GM21717 (cell line): ENCODE results near the gene PFN3.

Source experiments
- ATAC-seq: cut with Tn5 transposase; IDR thresholded peaks from one replicate; pipeline ENCODE4 v1.9.1; 2021; ENCODE audit warnings: mild to moderate bottlenecking, moderate library complexity; ENCODE audit not compliant: unreplicated experiment

PFN3 gene

DNA sequence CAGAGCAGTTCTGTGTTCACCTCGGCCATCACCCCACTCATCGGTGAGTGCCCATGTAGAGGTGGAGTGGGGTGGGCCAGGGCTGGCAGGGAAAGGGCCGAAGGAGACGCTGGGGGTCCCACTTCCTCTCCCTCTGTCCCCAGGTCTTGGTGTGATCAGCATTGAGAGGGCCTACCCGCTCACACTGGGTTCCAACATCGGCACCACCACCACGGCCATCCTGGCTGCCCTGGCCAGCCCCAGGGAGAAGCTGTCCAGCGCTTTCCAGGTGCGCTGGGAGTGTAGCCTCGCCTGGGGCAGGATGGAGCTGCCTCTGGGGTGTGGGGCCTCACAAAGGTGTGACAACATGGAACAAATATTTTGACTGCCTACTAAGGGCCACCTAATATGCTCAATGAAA, 3.7 kb downstream of the PFN3 start:
- ATAC-seq, result no peak

- ATAC-seq, result no peak
Observed at GRCh38 chr5:177396078-177396477, 4.4 kb downstream of the PFN3 start.

GRCh38 chr5:177393990-177394389, 6.5 kb downstream of the PFN3 start:
- ATAC-seq, result no peak

DNA sequence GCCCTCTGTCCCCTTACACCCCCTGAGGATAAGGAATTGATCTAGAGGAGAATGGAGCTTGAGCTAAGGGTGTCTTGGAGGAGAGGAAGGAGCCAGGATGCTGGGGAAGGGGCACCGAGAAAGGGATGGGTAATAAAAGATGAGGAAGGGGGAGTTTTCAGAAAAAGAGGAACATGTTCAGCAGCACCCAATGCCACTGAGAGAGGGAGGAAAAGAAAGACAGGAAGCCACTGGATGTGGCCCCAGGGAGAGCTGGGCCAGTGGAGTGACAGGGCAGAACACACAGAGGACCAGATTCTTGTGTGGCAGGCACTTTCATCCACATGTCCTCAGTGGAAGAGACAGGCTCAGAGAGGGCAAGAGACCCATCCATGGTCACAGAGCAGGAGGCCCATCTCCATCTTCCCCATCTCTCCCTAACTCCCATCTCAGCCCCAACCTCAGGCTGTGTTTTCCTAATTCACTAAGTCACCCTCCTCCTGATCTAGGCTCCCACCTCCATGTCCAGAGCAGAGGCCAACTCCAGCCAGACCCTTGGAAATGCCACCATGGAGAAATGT, 7.2 kb downstream of the PFN3 start:
- ATAC-seq, result no peak

- no peak for ATAC-seq
Observed at GRCh38 chr5:177392765-177393164, 7.7 kb downstream of the PFN3 start.

DNA sequence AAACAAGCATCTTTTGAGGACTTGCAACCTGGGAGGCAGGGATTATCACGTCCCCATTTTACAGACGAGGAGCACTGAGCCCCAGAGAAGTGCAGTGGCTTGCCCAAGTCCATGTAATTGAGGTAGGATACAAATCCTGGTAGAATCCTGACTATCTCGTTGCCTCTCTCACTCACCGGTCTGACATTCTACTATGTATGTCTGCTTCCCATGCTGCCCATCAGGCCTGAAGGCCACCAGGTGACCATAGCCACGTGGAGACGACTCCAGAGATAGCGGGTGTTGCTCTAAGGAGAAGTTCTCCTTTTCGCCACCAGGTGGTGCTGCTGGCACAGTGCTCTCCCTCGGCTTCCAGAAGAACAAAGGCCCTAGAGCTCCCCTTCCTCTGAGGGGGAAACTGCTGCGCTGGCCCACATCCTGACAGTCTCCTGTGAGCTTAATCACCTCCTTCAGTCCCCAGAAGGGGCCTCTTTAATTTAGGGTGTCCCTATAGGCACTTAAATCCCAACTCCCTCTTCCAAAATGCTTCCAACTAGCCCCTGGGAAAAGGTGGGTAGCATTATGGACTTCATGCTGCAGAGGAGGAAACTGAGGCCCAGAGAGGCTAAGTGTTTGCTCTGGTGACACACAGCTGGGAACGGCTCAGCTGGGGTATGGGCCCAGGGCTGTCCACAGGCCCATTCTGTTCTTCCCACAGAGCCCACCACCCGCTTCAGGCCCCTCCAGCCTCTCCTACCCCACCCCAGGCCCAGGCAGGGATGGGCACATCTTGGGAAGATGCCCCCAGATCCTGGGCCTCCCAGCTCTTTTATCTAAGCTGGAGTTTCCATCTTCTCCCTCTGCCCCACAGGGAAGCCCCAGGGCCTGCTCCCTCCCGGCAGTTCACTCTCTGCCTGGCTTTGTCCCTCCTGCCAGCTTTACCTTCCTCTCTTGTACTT, 9.8 kb downstream of the PFN3 start:
- ATAC-seq, result peak; percentile 51

DNA sequence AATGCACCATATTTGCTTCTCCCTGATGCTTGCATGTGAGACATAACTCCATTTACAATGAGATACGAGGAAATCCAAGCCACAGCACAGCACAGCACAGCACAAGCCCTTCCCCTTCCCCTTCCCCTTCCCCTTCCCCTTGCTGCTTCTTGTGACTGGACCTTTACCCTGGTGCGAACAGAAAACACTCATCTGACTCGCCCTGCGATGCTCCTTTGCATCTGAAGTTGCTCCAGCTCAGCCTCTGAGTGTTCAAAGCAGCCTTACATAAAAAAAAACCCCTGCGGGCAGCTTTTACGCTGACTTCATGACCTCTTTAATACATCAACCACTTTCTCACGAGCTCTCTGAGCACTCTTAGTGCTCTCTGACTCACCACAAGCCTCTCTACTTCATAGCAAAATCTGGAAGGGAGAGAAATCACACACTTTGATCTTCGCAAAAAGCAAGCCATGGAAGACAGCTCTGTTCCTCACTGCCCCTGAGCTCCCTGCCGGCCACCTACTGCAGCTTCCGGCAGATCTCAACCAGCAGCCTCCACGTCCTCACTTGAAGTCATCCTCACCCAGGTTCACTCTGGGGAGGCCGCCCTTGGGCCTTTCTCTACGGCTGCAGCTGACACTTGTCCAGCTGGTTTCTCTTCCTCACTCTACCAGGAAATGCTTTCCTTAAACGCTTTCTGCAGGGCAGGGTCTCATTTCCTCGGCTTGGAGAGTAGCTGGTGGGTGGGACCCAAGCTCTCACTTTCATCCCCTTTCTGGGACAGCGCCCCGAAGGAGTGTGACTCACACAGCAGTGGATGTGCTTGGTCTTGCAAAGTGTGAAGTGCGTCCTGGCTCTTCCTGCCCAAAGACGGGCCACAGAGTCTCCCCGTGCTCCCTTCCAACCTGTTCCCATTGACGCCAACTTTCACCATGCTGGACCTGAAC, 11.0 kb downstream of the PFN3 start:
- ATAC-seq, result no peak

GRCh38 chr5:177388521-177389052, 11.9 kb downstream of the PFN3 start:
- no peak for ATAC-seq

DNA sequence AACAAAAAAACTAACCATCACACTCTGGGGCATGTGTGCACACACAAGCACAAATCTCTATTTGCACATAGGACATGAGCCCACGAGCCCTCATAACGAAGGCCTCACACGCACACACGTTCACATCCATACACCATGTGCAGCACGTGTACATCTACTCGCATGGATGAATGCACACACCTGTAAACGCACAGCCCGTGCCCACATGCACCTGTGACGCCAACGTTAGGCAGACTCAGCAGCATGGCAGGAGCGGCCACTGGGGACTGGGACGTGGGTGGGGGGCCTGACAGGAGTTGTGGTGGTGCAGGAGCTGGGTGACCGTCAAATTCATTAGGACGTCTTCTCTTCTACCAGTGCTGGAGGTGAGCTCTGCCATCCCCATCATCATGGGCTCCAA, 13.1 kb downstream of the PFN3 start:
- no peak for ATAC-seq

GRCh38 chr5:177386542-177386941, 13.9 kb downstream of the PFN3 start:
- no peak for ATAC-seq

DNA sequence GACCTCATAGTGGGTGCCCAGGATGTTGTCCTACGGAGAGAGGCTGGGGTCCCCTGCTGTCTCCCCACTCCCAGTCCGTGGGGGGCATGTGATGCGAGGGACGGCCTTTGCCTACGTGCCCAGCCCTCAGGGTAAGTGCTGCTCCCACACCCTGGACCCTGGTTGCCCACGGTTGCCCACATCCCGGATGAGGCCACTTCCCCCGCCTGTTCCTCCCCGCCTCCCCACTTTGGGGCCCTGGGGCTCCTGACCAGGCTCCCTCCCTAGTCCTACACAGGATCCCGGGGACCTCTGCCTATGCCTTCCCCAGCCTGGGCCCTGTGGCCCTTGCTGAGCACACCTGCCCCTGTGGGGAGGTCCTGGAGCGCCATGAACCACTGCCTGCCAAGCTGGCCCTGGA, 14.7 kb downstream of the PFN3 start:
- ATAC-seq, result no peak

GRCh38 chr5:177384134-177384533, 16.3 kb downstream of the PFN3 start, which contains the start of gene SLC34A1:
SLC34A1 (plus strand) TSS chr5:177384434; CDS start chr5:177385742, 1,308 bp downstream.
- ATAC-seq, result no peak

DNA sequence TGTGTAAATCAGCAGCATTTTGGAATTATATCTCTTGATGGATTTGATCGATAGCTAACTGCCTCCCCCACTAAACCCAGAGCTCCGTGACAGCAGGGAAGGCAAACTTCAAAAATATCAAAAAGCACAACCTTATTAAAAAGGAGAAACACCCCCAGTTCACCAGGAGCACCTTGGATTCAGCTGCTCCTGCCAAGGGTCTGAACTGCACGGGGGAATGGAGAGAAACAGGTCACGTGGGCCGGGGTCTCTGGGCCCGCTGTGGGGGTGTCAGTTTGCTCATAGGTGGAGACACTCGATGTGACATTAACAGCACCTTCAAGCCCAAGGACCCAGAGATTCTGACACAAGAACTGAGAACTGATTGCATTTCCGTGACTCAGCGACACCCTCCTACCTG, 17.3 kb downstream of the PFN3 start:
- no peak for ATAC-seq

- no peak for ATAC-seq
Observed at GRCh38 chr5:177382423-177383029, 17.9 kb downstream of the PFN3 start.

- ATAC-seq, result no peak
Observed at GRCh38 chr5:177380805-177381126, 19.7 kb downstream of the PFN3 start.

DNA sequence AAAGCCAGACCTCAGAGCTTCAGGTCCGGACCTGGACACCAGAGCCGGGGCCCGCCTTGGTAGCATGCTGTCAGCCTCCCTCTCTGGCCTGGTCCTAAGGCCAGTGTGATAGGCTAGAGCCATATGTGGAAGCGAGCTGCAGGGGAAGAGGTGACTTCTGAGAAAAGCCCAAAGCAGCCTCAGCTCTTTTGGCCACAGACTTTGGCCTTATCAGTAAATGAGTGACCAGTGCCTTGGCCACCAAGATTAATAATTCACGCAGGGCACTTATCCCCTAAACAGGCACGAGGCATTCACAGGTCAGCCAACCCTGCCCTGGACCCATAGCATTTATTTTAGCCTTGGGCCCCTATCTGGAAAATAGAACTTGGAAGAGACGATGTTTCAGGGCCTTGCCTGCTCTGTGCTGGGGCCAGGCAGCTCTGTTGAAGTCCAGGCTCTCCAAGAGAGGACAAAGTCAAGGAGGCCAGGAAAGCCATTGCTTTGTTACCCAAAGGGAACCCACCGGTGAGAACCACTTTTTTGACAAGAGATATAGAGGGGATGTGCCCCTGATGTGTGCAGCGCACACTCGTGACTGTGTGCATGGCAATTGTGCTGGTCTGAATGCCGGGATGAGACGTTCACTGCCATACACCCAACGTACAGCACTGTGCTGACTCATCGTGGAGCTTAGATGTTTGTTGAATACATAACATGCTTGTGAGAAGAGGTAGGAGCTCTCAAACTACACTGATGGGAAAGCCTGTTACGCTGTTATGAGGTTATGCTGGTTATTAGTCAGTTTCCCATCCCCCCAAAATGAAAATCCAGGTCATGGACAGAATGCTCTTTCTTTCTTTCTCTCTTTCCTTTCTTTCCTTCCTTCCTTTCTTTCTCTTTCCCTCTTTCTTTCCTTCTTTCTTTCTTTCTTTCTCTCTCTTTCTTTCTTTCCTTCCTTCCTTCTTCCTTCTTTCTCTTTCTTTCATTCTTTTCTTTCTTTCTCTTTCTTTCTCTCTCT, 21.3 kb downstream of the PFN3 start:
- no peak for ATAC-seq

GRCh38 chr5:177377851-177378776, 22.3 kb downstream of the PFN3 start:
- no peak for ATAC-seq

DNA sequence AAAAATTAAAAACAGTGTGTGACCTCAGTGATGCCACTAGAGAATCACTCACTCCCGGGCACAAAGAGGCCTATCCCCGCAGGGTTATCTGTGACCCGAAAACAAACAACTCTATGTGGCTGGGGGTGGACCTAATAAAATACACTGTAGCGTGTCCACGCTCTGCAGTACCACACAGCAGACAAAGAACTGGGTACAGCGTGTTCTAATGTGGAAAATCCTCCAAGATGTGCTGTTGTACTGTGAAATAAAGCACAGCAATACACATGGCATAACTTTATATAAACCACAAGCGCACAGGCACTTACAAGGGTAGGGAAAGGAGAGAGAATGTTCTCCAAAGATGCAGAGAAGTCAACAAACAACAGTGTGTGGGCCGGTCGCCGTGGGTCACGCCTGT, 24.4 kb downstream of the PFN3 start:
- no peak for ATAC-seq
